Activated CD4-positive, alpha-beta memory T cell treated with anti-CD3 and anti-CD28 coated beads for 36 hours (primary cell): ENCODE data around the gene WNT8A. TPM values are rescaled to one million over a fixed set of nuclear protein-coding genes. Genes with fewer than 3 reads are reported as not detected.
"Not testable (repeated sequence)": the region's sequence is repeated elsewhere in the genome, so short reads cannot be mapped to it uniquely, and the experiment has no call there.

Experiments
- CTCF ChIA-PET: fragments of 350-600 bp; sonication (Branson Sonifier 250); formaldehyde crosslinking; loops from one replicate; lab custom pipeline; 2021; ENCODE audit warnings: antibody characterized with exemption, inconsistent platforms; lab: Charles Lee
- POLR2A ChIA-PET: fragments of 350-600 bp; sonication (Branson Sonifier 250); formaldehyde crosslinking; loops from one replicate; lab custom pipeline; 2021; ENCODE audit warnings: antibody characterized with exemption; lab: Charles Lee
- DNase-seq: peaks from one replicate; pipeline ENCODE4 v3.0.0-alpha.2; 2020
- H3K27ac Mint-ChIP-seq: one replicate; pipeline ENCODE4 v1.8.0; 2021; ENCODE audit warnings: mixed read lengths
- H3K27me3 Mint-ChIP-seq: one replicate; pipeline ENCODE4 v1.8.0; 2021; ENCODE audit warnings: mixed read lengths
- H3K36me3 Mint-ChIP-seq: one replicate; pipeline ENCODE4 v1.8.0; 2021; ENCODE audit warnings: mixed read lengths
- H3K4me1 Mint-ChIP-seq: one replicate; pipeline ENCODE4 v1.8.0; 2021; ENCODE audit warnings: low read depth, mixed read lengths
- H3K4me3 Mint-ChIP-seq: one replicate; pipeline ENCODE4 v1.8.0; 2021; ENCODE audit warnings: mild to moderate bottlenecking, mixed read lengths
- H3K9me3 Mint-ChIP-seq: one replicate; pipeline ENCODE4 v1.8.0; 2021; ENCODE audit warnings: mixed read lengths
- intact Hi-C: fragments of 100-400 bp; cut with micrococcal nuclease; formaldehyde crosslinking; loops from one replicate; pipeline ENCODE4 v1.15.1; 2023
- total RNA-seq, 2 experiments: library from RNA; stranded (reverse); gene quantifications; one replicate each; pipeline ENCODE4 v1.2.3, GENCODE V29; 2021

Gene WNT8A
- total RNA-seq = not detected

GRCh38 chr5:138083702-138084101 is at the start of gene WNT8A:
Gene WNT8A (plus strand): TSS chr5:138084033. CDS start chr5:138084128, 95 bp downstream.
- H3K27me3 Mint-ChIP-seq = no peaks in the 10 kb centered on the region
- intact Hi-C loops = no loop called here
- POLR2A ChIA-PET = no interaction called here
- H3K4me1 Mint-ChIP-seq = peaks cover 13% of the 10 kb centered on the region
- H3K4me3 Mint-ChIP-seq = no peak within 1 kb of the TSS
- no peaks in the 10 kb centered on the region for H3K36me3 Mint-ChIP-seq
- no peak within 1 kb of the TSS for H3K27ac Mint-ChIP-seq
- no peaks in the 10 kb centered on the region for H3K9me3 Mint-ChIP-seq
- no peak for DNase-seq
- CTCF ChIA-PET = interaction anchor here (1.0 to 3.2 kb wide), 2 partner anchors 46 to 50 kb away, joined by 3 to 26 read pairs; no protein-coding TSS in a partner anchor

- Mint-ChIP-seq H3K9me3 (no peaks in the 10 kb centered on the region), H3K4me3 (peak overlapping the region; percentile 9)
- CTCF ChIA-PET = interaction anchor here (0.6 to 9.0 kb wide), 34 partner anchors 8 to 540 kb away, joined by 3 to 205 read pairs (median 4); partner anchors contain the start of genes BRD8, CDC25C, ETF1 and KIF20A
Measured at GRCh38 chr5:138035605-138036537, 48.0 kb upstream of the WNT8A start.

GRCh38 chr5:138037271-138037670 is 46.6 kb upstream of the WNT8A start:
- Mint-ChIP-seq H3K27ac (no peak overlapping the region), H3K4me1 (peaks cover 19% of the 10 kb centered on the region), H3K27me3 (no peaks in the 10 kb centered on the region), H3K36me3 (no peaks in the 10 kb centered on the region), H3K4me3 (no peak overlapping the region), H3K9me3 (no peaks in the 10 kb centered on the region)
- intact Hi-C loops = loop anchor here (10.0 kb wide), 1 partner anchor 318 kb away; the partner anchor contains the start of gene KDM3B
- no peak for DNase-seq
- CTCF ChIA-PET = interaction anchor here (1.1 to 9.0 kb wide), 9 partner anchors 10 to 259 kb away, joined by 3 to 205 read pairs (median 9); no protein-coding TSS in a partner anchor
- POLR2A ChIA-PET = no interaction called here

More at GRCh38 chr5:138035605-138036537, 48.0 kb upstream of the WNT8A start:
- POLR2A ChIA-PET = interaction anchor here (1.5 kb wide), 1 partner anchor 283 kb away, joined by 4 read pairs; no protein-coding TSS in a partner anchor
- Mint-ChIP-seq H3K36me3 (no peaks in the 10 kb centered on the region), H3K27me3 (no peaks in the 10 kb centered on the region), H3K27ac (no peak overlapping the region), H3K4me1 (peaks cover 31% of the 10 kb centered on the region)
- DNase-seq = peak; percentile 72
- intact Hi-C loops = loop anchor here (1.0 to 10.0 kb wide), 3 partner anchors 32 to 319 kb away; partner anchors contain the start of gene KDM3B

- peak overlapping the region; percentile 4 for H3K27ac Mint-ChIP-seq
- intact Hi-C loops = loop anchor here (10.0 kb wide), 1 partner anchor 317 kb away; the partner anchor contains the start of gene KDM3B
Measured at GRCh38 chr5:138037907-138038633, 45.8 kb upstream of the WNT8A start.

DNA sequence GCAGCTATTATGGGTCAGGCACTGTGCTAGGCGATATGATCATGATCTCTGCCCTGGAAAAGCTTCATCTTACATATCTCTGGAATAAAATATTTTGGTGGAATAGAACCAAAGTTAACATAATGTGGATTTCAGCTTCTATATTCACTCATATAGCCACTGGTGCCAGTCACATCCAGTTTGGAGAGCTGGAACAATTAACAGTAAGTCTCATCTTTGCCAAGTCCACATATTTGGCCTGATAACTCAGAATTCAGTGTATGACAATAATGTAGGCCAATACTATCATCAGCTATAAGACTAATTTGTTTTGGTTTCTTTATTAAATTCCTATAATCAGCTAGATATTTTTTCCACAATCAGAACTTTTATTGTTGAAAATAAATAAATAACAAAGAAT is 45.0 kb upstream of the WNT8A start:
- Mint-ChIP-seq H3K9me3 (no peaks in the 10 kb centered on the region), H3K27ac (no peak overlapping the region), H3K4me3 (no peak overlapping the region), H3K36me3 (no peaks in the 10 kb centered on the region), H3K27me3 (no peaks in the 10 kb centered on the region), H3K4me1 (peaks cover 13% of the 10 kb centered on the region)
- ChIA-PET CTCF (interaction anchor here (0.5 to 9.0 kb wide), 6 partner anchors 28 to 1267 kb away, joined by 3 to 205 read pairs (median 8); no protein-coding TSS in a partner anchor), POLR2A (no interaction called here)
- intact Hi-C loops = loop anchor here (10.0 kb wide), 1 partner anchor 316 kb away; the partner anchor contains the start of gene KDM3B
- no peak for DNase-seq

More at GRCh38 chr5:138037907-138038633, 45.8 kb upstream of the WNT8A start:
- H3K36me3 Mint-ChIP-seq = no peaks in the 10 kb centered on the region
- DNase-seq = no peak
- H3K4me1 Mint-ChIP-seq = peaks cover 19% of the 10 kb centered on the region
- ChIA-PET CTCF (interaction anchor here (1.1 to 9.0 kb wide), 6 partner anchors 28 to 259 kb away, joined by 3 to 205 read pairs (median 8); no protein-coding TSS in a partner anchor), POLR2A (no interaction called here)
- no peaks in the 10 kb centered on the region for H3K27me3 Mint-ChIP-seq
- no peaks in the 10 kb centered on the region for H3K9me3 Mint-ChIP-seq
- H3K4me3 Mint-ChIP-seq = no peak overlapping the region

GRCh38 chr5:138045283-138045682 is 38.5 kb upstream of the WNT8A start:
- H3K4me1 Mint-ChIP-seq, H3K27me3 Mint-ChIP-seq, POLR2A ChIA-PET, intact Hi-C loops, H3K9me3 Mint-ChIP-seq, DNase-seq, H3K4me3 Mint-ChIP-seq, H3K27ac Mint-ChIP-seq, H3K36me3 Mint-ChIP-seq: not testable (repeated sequence)
- CTCF ChIA-PET = interaction anchor here (0.8 to 1.3 kb wide), 2 partner anchors 24 kb away, joined by 3 to 5 read pairs; no protein-coding TSS in a partner anchor

DNA sequence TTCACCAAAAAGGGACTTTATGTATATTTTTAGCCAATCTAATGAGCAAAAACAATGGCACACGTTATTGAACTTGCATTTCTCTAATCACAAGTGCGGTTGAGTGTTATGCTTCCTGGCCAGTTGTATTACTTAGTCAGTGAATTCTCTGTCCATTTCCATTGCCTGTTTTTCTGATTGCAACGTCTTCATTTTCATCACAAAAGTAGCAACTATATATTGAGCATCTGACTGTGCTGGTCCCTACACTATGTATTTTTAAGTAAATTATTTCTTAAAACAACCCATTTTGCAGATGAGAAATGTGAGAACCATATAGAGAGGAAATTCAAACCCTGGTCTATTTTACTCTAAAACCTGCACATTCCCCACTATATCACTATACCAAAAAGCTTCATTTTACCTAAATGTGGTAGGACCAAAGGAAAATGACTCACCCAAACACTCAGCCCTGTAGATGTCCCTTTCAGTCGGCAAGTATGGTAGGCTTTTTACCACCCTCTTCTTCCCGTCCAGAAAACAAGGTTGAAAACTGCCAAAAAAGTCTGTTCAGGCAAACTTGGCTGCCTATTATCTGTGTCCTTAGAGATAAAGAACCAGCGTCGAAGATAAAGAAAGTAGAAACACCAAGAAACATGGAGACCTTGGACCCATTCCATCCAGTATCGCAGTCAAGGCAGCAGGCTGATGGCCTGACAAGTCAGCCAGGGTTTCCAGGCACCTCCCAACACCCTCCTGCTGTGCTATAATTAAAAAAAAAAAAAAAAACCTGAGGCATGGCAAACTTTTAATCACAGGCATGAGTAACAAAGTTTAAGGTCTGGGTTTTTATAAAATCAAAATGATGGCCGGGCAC is 32.2 kb upstream of the WNT8A start:
- no peaks in the 10 kb centered on the region for H3K36me3 Mint-ChIP-seq
- intact Hi-C loops = no loop called here

GRCh38 chr5:138052718-138053117 is 31.1 kb upstream of the WNT8A start:
- intact Hi-C loops = not testable (repeated sequence)

More for the DNA sequence above, 32.2 kb upstream of the WNT8A start:
- POLR2A ChIA-PET = no interaction called here
- peaks cover 17% of the 10 kb centered on the region for H3K4me1 Mint-ChIP-seq
- H3K4me3 Mint-ChIP-seq = no peak overlapping the region
- no peak for DNase-seq
- H3K27ac Mint-ChIP-seq = no peak overlapping the region
- H3K27me3 Mint-ChIP-seq = no peaks in the 10 kb centered on the region
- no peaks in the 10 kb centered on the region for H3K9me3 Mint-ChIP-seq
- CTCF ChIA-PET = interaction anchor here (0.6 kb wide), 1 partner anchor 17 kb away, joined by 3 read pairs; no protein-coding TSS in a partner anchor

GRCh38 chr5:138053554-138053953 is 30.3 kb upstream of the WNT8A start:
- no peak overlapping the region for H3K4me3 Mint-ChIP-seq

More at GRCh38 chr5:138052718-138053117, 31.1 kb upstream of the WNT8A start:
- DNase-seq, H3K27me3 Mint-ChIP-seq, H3K36me3 Mint-ChIP-seq, H3K9me3 Mint-ChIP-seq, H3K27ac Mint-ChIP-seq, H3K4me3 Mint-ChIP-seq, POLR2A ChIA-PET: not testable (repeated sequence)
- peaks cover 17% of the 10 kb centered on the region for H3K4me1 Mint-ChIP-seq
- CTCF ChIA-PET = interaction anchor here (1.4 kb wide), 1 partner anchor 16 kb away, joined by 6 read pairs; no protein-coding TSS in a partner anchor

GRCh38 chr5:138054206-138054605 is 29.6 kb upstream of the WNT8A start:
- no peaks in the 10 kb centered on the region for H3K36me3 Mint-ChIP-seq
- DNase-seq = no peak
- no peak overlapping the region for H3K4me3 Mint-ChIP-seq
- CTCF ChIA-PET = interaction anchor here (1.0 to 1.4 kb wide), 4 partner anchors 15 to 79 kb away, joined by 3 to 6 read pairs (median 3); no protein-coding TSS in a partner anchor
- POLR2A ChIA-PET = no interaction called here
- H3K9me3 Mint-ChIP-seq = no peaks in the 10 kb centered on the region
- intact Hi-C loops = no loop called here
- H3K27ac Mint-ChIP-seq = peak overlapping the region; percentile 3
- H3K27me3 Mint-ChIP-seq = no peaks in the 10 kb centered on the region
- peaks cover 17% of the 10 kb centered on the region for H3K4me1 Mint-ChIP-seq

More at GRCh38 chr5:138053554-138053953, 30.3 kb upstream of the WNT8A start:
- peaks cover 17% of the 10 kb centered on the region for H3K4me1 Mint-ChIP-seq
- ChIA-PET POLR2A (interaction anchor here (0.6 kb wide), 1 partner anchor 12 kb away, joined by 4 read pairs; no protein-coding TSS in a partner anchor), CTCF (interaction anchor here (1.0 to 1.4 kb wide), 4 partner anchors 16 to 80 kb away, joined by 3 to 6 read pairs (median 3); no protein-coding TSS in a partner anchor)
- no peaks in the 10 kb centered on the region for H3K27me3 Mint-ChIP-seq
- no peak for DNase-seq
- H3K36me3 Mint-ChIP-seq = no peaks in the 10 kb centered on the region
- intact Hi-C loops = no loop called here
- H3K9me3 Mint-ChIP-seq = no peaks in the 10 kb centered on the region
- H3K27ac Mint-ChIP-seq = peak overlapping the region; percentile 3
